Left kidney (tissue), 1 donor: ENCODE data around the gene HEPACAM. TPM values are rescaled to one million over a fixed set of nuclear protein-coding genes. Genes with fewer than 3 reads are reported as not detected.

Experiments used
- polyA plus RNA-seq: library from polyadenylated mRNA; unstranded; fragments of 120-200 nt; gene quantifications from one replicate; pipeline ENCODE4 v1.2.1, GENCODE V29; 2013; ENCODE audit not compliant: insufficient read length

Gene HEPACAM
- polyA plus RNA-seq, 1 donor = 2.2 TPM

Other genes with a start within 250 kb of the HEPACAM start
- gene NRGN, start 196.1 kb downstream of the HEPACAM start, polyA plus RNA-seq = 13.6 TPM
- gene VSIG2, start 183.8 kb downstream of the HEPACAM start, polyA plus RNA-seq = 8.5 TPM
- 55.2 TPM for gene ESAM, start 173.8 kb downstream of the HEPACAM start, polyA plus RNA-seq
- gene MSANTD2, start 135.6 kb downstream of the HEPACAM start, polyA plus RNA-seq = 49.5 TPM
- gene ROBO3, start 70.6 kb downstream of the HEPACAM start, polyA plus RNA-seq = 27.8 TPM
- 15.7 TPM for gene ROBO4, start 38.2 kb downstream of the HEPACAM start, polyA plus RNA-seq
- gene HEPN1, start 16.8 kb downstream of the HEPACAM start, polyA plus RNA-seq = 1.7 TPM
- 5.6 TPM for gene CCDC15, start 18.2 kb upstream of the HEPACAM start, polyA plus RNA-seq
- gene SLC37A2, start 127.3 kb upstream of the HEPACAM start, polyA plus RNA-seq = 2.4 TPM
- 59.5 TPM for gene TMEM218, start 175.6 kb upstream of the HEPACAM start, polyA plus RNA-seq
- 13.9 TPM for gene PKNOX2, start 228.7 kb upstream of the HEPACAM start, polyA plus RNA-seq